AG04449 (cell line): ENCODE measurements around the gene GGN.

Source experiments
- CTCF ChIA-PET: fragments of 350-600 bp; formaldehyde crosslinking; extraction: SDS; loops from one replicate; lab custom pipeline; 2021; ENCODE audit warnings: antibody characterized with exemption; lab: Yijun Ruan, JAX
- POLR2A ChIA-PET: fragments of 400-600, 350-600 bp; formaldehyde crosslinking; extraction: SDS; loops from one replicate; lab custom pipeline; 2020; ENCODE audit warnings: antibody characterized with exemption, inconsistent platforms; lab: Yijun Ruan, JAX
- DNase-seq: peaks from one replicate; pipeline ENCODE4 v3.0.0-alpha.2; 2010; ENCODE audit warnings: low read depth, low spot score
- H3K4me3 ChIP-seq: 2 replicates; pipeline ENCODE4 v1.5.1; 2011; ENCODE audit warnings: low read depth, mild to moderate bottlenecking, control low read depth, low read length
- TF ChIP-seq, protein P1 (sequence below): IDR thresholded peaks from one replicate; pipeline ENCODE4 v1.5.1; 2011; ENCODE audit warnings: mild to moderate bottlenecking, moderate library complexity, low read length, control low read depth, inconsistent platforms; ENCODE audit not compliant: insufficient read depth; ENCODE audit errors: missing control alignments

Gene GGN

DNA sequence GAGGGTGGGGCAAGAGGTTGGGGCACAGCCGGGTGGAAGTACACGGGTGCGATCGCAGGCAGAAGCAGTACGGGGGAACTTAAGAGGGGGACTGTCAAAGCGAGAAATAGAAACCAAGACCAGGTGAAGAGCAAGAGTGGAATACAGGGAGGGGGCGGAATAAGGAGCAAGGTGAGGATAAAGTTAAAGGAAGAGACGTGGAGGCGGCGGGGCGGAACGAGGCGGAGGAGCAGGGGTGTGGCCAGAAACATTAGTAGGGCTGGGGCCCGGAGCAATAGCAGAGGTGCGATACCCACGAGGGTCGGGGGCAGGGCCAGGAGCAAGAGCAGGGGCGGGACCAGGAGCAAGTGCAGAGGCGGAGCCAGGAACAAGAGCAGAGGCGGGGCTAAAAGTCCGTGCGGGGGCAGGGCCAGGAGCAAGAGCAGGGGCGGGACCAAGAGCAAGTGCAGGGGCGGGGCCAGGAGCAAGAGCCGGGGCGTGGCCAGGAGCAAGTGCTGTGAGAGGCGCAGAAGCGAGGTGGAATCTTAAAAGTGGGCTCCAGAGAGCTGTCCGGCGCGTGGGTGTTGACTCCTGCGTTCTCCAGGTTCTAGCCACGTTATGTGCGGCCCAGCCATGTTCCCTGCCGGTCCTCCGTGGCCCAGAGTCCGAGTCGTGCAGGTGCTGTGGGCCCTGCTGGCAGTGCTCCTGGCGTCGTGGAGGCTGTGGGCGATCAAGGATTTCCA is 51.0 kb downstream of the GGN start:
- CTCF ChIA-PET = interaction anchor here (0.7 to 10.2 kb wide), 12 partner anchors 9 to 434 kb away, joined by 3 to 298 read pairs (median 12); partner anchors contain the start of genes PPP1R14A and PSMD8
- peak overlapping the region; percentile 89 for H3K4me3 ChIP-seq
- POLR2A ChIA-PET = interaction anchor here (0.8 kb wide), 1 partner anchor 17 kb away, joined by 4 read pairs; the partner anchor contains the start of gene KCNK6
- TF ChIP-seq, protein P1, sequence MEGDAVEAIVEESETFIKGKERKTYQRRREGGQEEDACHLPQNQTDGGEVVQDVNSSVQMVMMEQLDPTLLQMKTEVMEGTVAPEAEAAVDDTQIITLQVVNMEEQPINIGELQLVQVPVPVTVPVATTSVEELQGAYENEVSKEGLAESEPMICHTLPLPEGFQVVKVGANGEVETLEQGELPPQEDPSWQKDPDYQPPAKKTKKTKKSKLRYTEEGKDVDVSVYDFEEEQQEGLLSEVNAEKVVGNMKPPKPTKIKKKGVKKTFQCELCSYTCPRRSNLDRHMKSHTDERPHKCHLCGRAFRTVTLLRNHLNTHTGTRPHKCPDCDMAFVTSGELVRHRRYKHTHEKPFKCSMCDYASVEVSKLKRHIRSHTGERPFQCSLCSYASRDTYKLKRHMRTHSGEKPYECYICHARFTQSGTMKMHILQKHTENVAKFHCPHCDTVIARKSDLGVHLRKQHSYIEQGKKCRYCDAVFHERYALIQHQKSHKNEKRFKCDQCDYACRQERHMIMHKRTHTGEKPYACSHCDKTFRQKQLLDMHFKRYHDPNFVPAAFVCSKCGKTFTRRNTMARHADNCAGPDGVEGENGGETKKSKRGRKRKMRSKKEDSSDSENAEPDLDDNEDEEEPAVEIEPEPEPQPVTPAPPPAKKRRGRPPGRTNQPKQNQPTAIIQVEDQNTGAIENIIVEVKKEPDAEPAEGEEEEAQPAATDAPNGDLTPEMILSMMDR = no peak
- peak; percentile 24 for DNase-seq

DNA sequence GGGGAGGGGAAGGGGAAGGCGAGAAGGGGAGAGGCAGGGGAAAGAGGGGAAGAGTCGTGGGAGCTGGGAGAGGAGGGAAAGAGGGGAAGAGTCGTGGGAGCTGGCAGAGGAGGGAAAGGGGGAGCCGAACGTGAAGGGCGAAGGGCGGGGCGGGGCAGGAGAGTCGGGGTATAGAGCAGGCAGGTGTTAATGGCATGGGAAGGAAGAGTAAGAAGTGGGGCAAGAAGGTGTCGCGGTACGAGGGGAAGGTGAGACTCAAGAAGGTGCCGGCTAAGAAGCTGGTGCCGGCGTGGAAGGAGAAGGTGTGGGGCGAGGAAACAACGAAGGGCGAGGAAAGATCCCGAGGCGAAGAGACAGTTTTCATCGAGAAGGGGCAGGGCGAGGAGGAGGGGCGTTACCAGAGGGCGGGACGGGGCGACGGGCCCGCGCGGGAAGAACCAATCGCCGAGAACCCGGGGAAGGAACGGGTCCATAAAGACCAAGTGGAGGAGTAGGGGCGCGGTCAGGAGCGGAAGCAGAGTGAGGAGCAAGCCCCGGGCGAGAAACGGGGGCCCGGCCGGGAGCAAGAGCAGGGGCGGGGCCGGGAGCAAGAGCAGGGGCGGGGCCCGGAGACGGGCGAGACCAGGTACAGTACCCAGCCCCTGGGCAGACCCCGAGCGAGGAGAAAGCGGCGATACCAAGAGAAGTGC is 51.7 kb downstream of the GGN start:
- CTCF ChIA-PET = interaction anchor here (0.6 to 10.2 kb wide), 23 partner anchors 9 to 433 kb away, joined by 3 to 298 read pairs (median 4); partner anchors contain the start of genes EIF3K, GGN, KCNK6 and PPP1R14A
- peak; percentile 44 for DNase-seq
- H3K4me3 ChIP-seq = peak overlapping the region; percentile 89
- POLR2A ChIA-PET = interaction anchor here (0.7 to 0.8 kb wide), 3 partner anchors 17 to 54 kb away, joined by 4 read pairs; partner anchors contain the start of genes KCNK6 and PSMD8
- TF ChIP-seq, protein P1 = no peak
